PC-9 (cell line): ENCODE results near the gene VTA1. TPM values are rescaled to one million over a fixed set of nuclear protein-coding genes. Genes with fewer than 3 reads are reported as not detected.

Source experiments
- BruUV-seq: library from RNA; stranded (reverse); fragments of 400-500 nt; replicated peaks from 2 replicates; lab custom pipeline; 2021; lab: Mats Ljungman, UMichigan
- CTCF ChIA-PET: fragments of 300-600 bp; sonication (Branson Sonifier 250); formaldehyde crosslinking; loops from one replicate; lab custom pipeline; 2022; ENCODE audit warnings: antibody characterized with exemption; lab: Charles Lee
- POLR2A ChIA-PET: fragments of 300-600 bp; sonication (Branson Sonifier 250); formaldehyde crosslinking; loops from one replicate; lab custom pipeline; 2022; ENCODE audit warnings: antibody characterized with exemption; ENCODE audit not compliant: unreplicated experiment; lab: Charles Lee
- DNase-seq, 2 experiments: peaks; one replicate each; pipeline versions ENCODE4 v3.0.0 to v3.0.0-alpha.2; 2015 to 2022; ENCODE audit warnings: mixed read lengths in 1 of 2
- H2AFZ ChIP-seq: fragments of 200-600 bp; sonication (generic); 2 replicates; pipeline ENCODE4 v1.8.1; 2017; ENCODE audit warnings: antibody characterized with exemption
- H3F3A ChIP-seq: fragments of 200-600 bp; sonication (generic); 2 replicates; pipeline ENCODE4 v1.8.1; 2017; ENCODE audit warnings: antibody characterized with exemption, mild to moderate bottlenecking, low read depth; ENCODE audit not compliant: insufficient read depth
- H3K27ac ChIP-seq: fragments of 200-600 bp; sonication (generic); 2 replicates; pipeline ENCODE4 v1.6.1; 2016; ENCODE audit warnings: mixed run types
- H3K27me3 ChIP-seq: fragments of 200-600 bp; sonication (generic); 2 replicates; pipeline ENCODE4 v1.6.1; 2016; ENCODE audit warnings: low read depth, mixed run types; ENCODE audit not compliant: insufficient read depth
- H3K36me3 ChIP-seq: fragments of 200-600 bp; sonication (generic); 2 replicates; pipeline ENCODE4 v1.6.1; 2016; ENCODE audit warnings: low read depth, mixed run types
- H3K4me1 ChIP-seq: fragments of 200-600 bp; sonication (generic); replicated peaks from 2 replicates; pipeline ENCODE4 v1.6.1; 2016; ENCODE audit warnings: mixed run types; ENCODE audit not compliant: insufficient read depth
- H3K4me2 ChIP-seq: fragments of 200-600 bp; sonication (generic); 2 replicates; pipeline ENCODE4 v1.6.1; 2017; ENCODE audit warnings: mixed run types
- H3K4me3 ChIP-seq: fragments of 200-600 bp; sonication (generic); 2 replicates; pipeline ENCODE4 v1.6.1; 2016; ENCODE audit warnings: mixed run types
- H3K79me2 ChIP-seq: fragments of 200-600 bp; sonication (generic); 2 replicates; pipeline ENCODE4 v1.6.1; 2017; ENCODE audit warnings: low read depth, mixed run types
- H3K9me2 ChIP-seq: fragments of 200-600 bp; sonication (generic); 2 replicates; pipeline ENCODE4 v1.8.1; 2017; ENCODE audit warnings: mild to moderate bottlenecking; ENCODE audit not compliant: insufficient read depth
- H3K9me3 ChIP-seq: fragments of 200-600 bp; sonication (generic); 2 replicates; pipeline ENCODE4 v1.8.1; 2016; ENCODE audit warnings: low read depth; ENCODE audit not compliant: insufficient read depth
- H4K20me1 ChIP-seq: fragments of 200-600 bp; sonication (generic); 2 replicates; pipeline ENCODE4 v1.8.1; 2017; ENCODE audit not compliant: insufficient read depth
- EZH2 ChIP-seq: fragments of 200-600 bp; sonication (generic); IDR thresholded peaks from 2 replicates; pipeline ENCODE4 v1.8.0; 2017; ENCODE audit warnings: antibody characterized with exemption, low read depth
- intact Hi-C: fragments of 100-400 bp; cut with micrococcal nuclease; formaldehyde crosslinking; loops from one replicate; pipeline ENCODE4 v1.10.0; 2022; ENCODE audit not compliant: unreplicated experiment
- total RNA-seq: library from RNA; stranded (reverse); gene quantifications from 2 replicates; pipeline ENCODE4 v1.2.3, GENCODE V29; 2021
- TF ChIP-seq, protein P1 (sequence below): fragments of 200-600 bp; sonication (generic); conservative IDR thresholded peaks from 2 replicates; pipeline ENCODE4 v1.6.1; 2017; ENCODE audit warnings: mixed run types, antibody characterized with exemption, mild to moderate bottlenecking, moderate library complexity

VTA1 gene
- total RNA-seq, 1 experiment from 2014 or later, result 52.0 TPM

DNA sequence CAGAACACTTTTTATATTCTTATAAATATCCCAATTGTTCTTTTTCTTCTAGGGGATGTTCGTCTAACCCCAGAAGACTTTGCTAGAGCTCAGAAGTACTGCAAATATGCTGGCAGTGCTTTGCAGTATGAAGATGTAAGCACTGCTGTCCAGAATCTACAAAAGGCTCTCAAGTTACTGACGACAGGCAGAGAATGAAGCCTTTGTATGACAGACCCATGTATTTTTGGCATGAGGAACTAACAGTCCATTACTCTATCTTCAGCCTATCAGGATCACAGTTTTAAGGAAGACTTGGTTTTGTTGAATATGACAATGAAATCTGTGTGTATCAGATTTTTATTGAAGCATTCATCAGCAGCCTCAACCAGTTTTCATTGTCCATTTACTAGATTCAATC, 71.4 kb downstream of the VTA1 start:
- no peak overlapping the region for H2AFZ ChIP-seq
- H3K4me2 ChIP-seq, result no peak overlapping the region
- H4K20me1 ChIP-seq, result no peaks in the 10 kb centered on the region
- no peak overlapping the region for H3K27ac ChIP-seq
- peaks cover 20% of the 10 kb centered on the region for H3K36me3 ChIP-seq
- POLR2A ChIA-PET, result no interaction called here
- intact Hi-C loops, result loop anchor here (10.0 kb wide), 1 partner anchor 166 kb away; no protein-coding TSS in a partner anchor
- H3K9me2 ChIP-seq, result no peaks in the 10 kb centered on the region; the same call in 1 of the 2 replicates
- peaks cover 4% of the 10 kb centered on the region; the same call in 1 of the 2 replicates for H3F3A ChIP-seq
- no peaks in the 10 kb centered on the region for H3K27me3 ChIP-seq
- TF ChIP-seq, protein P1, sequence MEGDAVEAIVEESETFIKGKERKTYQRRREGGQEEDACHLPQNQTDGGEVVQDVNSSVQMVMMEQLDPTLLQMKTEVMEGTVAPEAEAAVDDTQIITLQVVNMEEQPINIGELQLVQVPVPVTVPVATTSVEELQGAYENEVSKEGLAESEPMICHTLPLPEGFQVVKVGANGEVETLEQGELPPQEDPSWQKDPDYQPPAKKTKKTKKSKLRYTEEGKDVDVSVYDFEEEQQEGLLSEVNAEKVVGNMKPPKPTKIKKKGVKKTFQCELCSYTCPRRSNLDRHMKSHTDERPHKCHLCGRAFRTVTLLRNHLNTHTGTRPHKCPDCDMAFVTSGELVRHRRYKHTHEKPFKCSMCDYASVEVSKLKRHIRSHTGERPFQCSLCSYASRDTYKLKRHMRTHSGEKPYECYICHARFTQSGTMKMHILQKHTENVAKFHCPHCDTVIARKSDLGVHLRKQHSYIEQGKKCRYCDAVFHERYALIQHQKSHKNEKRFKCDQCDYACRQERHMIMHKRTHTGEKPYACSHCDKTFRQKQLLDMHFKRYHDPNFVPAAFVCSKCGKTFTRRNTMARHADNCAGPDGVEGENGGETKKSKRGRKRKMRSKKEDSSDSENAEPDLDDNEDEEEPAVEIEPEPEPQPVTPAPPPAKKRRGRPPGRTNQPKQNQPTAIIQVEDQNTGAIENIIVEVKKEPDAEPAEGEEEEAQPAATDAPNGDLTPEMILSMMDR, result no peak
- no peak for TF ChIP-seq EZH2
- no peaks in the 10 kb centered on the region for H3K9me3 ChIP-seq
- no peak for DNase-seq
- H3K4me1 ChIP-seq, result no peaks in the 10 kb centered on the region
- no peak overlapping the region for H3K4me3 ChIP-seq
- no TSS peak for BruUV-seq
- CTCF ChIA-PET, result no interaction called here
- H3K79me2 ChIP-seq, result no peaks in the 10 kb centered on the region

DNA sequence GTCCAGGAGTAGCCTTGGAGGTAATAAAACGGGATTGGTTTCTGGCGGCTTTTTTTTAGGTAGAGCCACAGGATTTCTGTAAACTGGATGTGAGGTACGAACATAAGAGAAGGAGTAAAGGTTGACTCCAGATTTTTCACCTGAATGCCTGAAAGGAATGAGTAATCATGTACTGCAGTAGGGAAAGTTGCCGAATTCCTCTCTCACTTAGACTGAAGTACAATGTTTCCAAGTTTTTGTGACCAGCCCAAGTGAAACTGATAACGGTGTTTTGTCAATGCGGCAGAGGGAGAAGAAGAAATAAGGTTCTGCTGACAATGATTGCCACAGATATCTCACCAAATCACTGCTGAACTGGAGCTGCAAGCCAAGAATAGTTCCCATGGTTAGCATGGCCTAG, 75.0 kb downstream of the VTA1 start:
- Histone ChIP-seq H3K27ac (no peak overlapping the region), H3F3A (peaks cover 4% of the 10 kb centered on the region; the same call in 1 of the 2 replicates), H4K20me1 (no peaks in the 10 kb centered on the region), H3K79me2 (no peaks in the 10 kb centered on the region), H3K4me2 (no peak overlapping the region), H2AFZ (no peak overlapping the region), H3K4me3 (no peak overlapping the region), H3K27me3 (no peaks in the 10 kb centered on the region), H3K9me3 (no peaks in the 10 kb centered on the region), H3K9me2 (no peaks in the 10 kb centered on the region; the same call in 1 of the 2 replicates), H3K36me3 (peaks cover 10% of the 10 kb centered on the region), H3K4me1 (no peaks in the 10 kb centered on the region)
- POLR2A ChIA-PET, result no interaction called here
- CTCF ChIA-PET, result interaction anchor here (0.7 kb wide), 1 partner anchor 165 kb away, joined by 5 read pairs; no protein-coding TSS in a partner anchor
- BruUV-seq, result no TSS peak
- intact Hi-C loops, result no loop called here
- DNase-seq, result no peak
- TF ChIP-seq, protein P1, result no peak
- TF ChIP-seq EZH2, result no peak

DNA sequence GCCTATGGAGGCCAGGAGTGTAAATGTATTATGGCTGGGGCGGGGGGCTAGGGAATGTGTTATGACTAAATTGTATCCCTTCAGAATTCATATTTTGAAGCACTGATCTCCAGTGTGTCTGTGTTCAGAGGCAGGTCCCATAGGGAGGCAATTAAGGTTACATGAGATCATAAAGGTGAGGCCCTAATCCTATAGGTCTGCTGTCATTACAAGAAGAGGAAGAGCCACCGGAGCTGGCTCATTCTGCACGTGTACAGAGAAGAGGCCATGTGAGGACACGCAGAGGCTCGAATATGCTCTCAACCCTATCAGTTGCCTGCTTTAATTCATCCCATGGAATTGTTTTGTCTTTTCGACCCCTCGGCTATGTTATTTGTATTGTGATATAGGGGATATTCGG, 76.9 kb downstream of the VTA1 start:
- ChIA-PET POLR2A (no interaction called here), CTCF (no interaction called here)
- H3K4me3 ChIP-seq, result no peak overlapping the region
- no peak for DNase-seq
- no peaks in the 10 kb centered on the region for H3K9me2 ChIP-seq
- TF ChIP-seq, protein P1, result no peak
- no peak for TF ChIP-seq EZH2
- intact Hi-C loops, result no loop called here
- H4K20me1 ChIP-seq, result no peaks in the 10 kb centered on the region
- H3K4me2 ChIP-seq, result no peak overlapping the region
- H3K79me2 ChIP-seq, result no peaks in the 10 kb centered on the region
- 0 out of 2 replicates have a peak, but pooled peaks cover 4% of the 10 kb centered on the region for H3K36me3 ChIP-seq
- H3K9me3 ChIP-seq, result no peaks in the 10 kb centered on the region
- H3K4me1 ChIP-seq, result no peaks in the 10 kb centered on the region
- H3K27ac ChIP-seq, result no peak overlapping the region
- H3K27me3 ChIP-seq, result no peaks in the 10 kb centered on the region
- no TSS peak for BruUV-seq
- H2AFZ ChIP-seq, result no peak overlapping the region
- H3F3A ChIP-seq, result no peaks in the 10 kb centered on the region
